HepG2 (cell line): ENCODE data around the gene COQ5. TPM values are rescaled to one million over a fixed set of nuclear protein-coding genes. Genes with fewer than 3 reads are reported as not detected.

Source experiments
- ATM ChIP-seq: fragments of 450-650 bp; IDR thresholded peaks from 2 replicates; pipeline ENCODE4 v1.7.1; 2017; ENCODE audit warnings: mild to moderate bottlenecking, borderline replicate concordance
- CREM ChIP-seq, 2 experiments: sonication (generic) in 1 of 2; formaldehyde crosslinking in 1 of 2; IDR thresholded peaks; 2 replicates each; pipeline versions ENCODE4 v1.4.0 to v1.6.1; 2016 to 2020; ENCODE audit warnings: antibody characterized with exemption in 1 of 2, mild to moderate bottlenecking in 1 of 2, missing genetic modification reagents in 1 of 2
- KAT2B ChIP-seq: fragments of 150-350 bp; IDR thresholded peaks from 2 replicates; pipeline ENCODE4 v1.6.1; 2014; ENCODE audit warnings: low read depth, low read length, borderline replicate concordance
- polyA plus RNA-seq, 8 experiments: library from polyadenylated mRNA; depleted of rRNA in 3 of 8; stranded (reverse) in 7 of 8; unstranded in 1 of 8; fragments of >200 nt; fragmentation: Illumina TruSeq in 4 of 8; extraction: Trizol in 4 of 8; gene quantifications; 2 replicates each; pipeline versions ENCODE4 v1.2.1 to v1.2.3, GENCODE V29; 2011 to 2016; ENCODE audit warnings: low read depth in 4 of 8, missing spikeins in 1 of 8, mixed read lengths in 1 of 8; ENCODE audit not compliant: insufficient read depth in 1 of 8
- total RNA-seq, 5 experiments: library from RNA; depleted of rRNA; stranded (reverse); fragments of >200 nt; fragmentation: Illumina TruSeq; extraction: Trizol; gene quantifications; 2 replicates each; pipeline ENCODE4 v1.2.3, GENCODE V29; 2016; ENCODE audit warnings: low read depth in 1 of 5
- TF ChIP-seq, protein P1 (sequence below): IDR thresholded peaks from 2 replicates; pipeline ENCODE4 v1.6.1; 2012; ENCODE audit warnings: low read length, improper control_type of control experiment
- TF ChIP-seq, protein P2 (sequence below): sonication (generic); formaldehyde crosslinking; IDR thresholded peaks from 2 replicates; pipeline ENCODE4 v1.8.0; 2023; ENCODE audit warnings: mild to moderate bottlenecking, missing genetic modification reagents
- TF ChIP-seq, protein P3 (sequence below): sonication (generic); formaldehyde crosslinking; IDR thresholded peaks from 2 replicates; pipeline ENCODE4 v1.5.1; 2020; ENCODE audit warnings: mild to moderate bottlenecking, missing genetic modification reagents, moderate library complexity
- TF ChIP-seq, protein P4 (sequence below): sonication (generic); formaldehyde crosslinking; IDR thresholded peaks from 2 replicates; pipeline ENCODE4 v1.4.0; 2020; ENCODE audit warnings: missing genetic modification reagents
- TF ChIP-seq, protein P5 (sequence below): sonication (generic); formaldehyde crosslinking; IDR thresholded peaks from 2 replicates; pipeline ENCODE4 v1.9.0; 2022; ENCODE audit warnings: missing genetic modification reagents, mild to moderate bottlenecking, borderline replicate concordance

COQ5 gene
- total and polyA plus RNA-seq, 2 of the 13 experiments (the other 11 are each of a cell fraction or from before 2014, with no cell fraction given), result 36.4 to 41.5 TPM

DNA sequence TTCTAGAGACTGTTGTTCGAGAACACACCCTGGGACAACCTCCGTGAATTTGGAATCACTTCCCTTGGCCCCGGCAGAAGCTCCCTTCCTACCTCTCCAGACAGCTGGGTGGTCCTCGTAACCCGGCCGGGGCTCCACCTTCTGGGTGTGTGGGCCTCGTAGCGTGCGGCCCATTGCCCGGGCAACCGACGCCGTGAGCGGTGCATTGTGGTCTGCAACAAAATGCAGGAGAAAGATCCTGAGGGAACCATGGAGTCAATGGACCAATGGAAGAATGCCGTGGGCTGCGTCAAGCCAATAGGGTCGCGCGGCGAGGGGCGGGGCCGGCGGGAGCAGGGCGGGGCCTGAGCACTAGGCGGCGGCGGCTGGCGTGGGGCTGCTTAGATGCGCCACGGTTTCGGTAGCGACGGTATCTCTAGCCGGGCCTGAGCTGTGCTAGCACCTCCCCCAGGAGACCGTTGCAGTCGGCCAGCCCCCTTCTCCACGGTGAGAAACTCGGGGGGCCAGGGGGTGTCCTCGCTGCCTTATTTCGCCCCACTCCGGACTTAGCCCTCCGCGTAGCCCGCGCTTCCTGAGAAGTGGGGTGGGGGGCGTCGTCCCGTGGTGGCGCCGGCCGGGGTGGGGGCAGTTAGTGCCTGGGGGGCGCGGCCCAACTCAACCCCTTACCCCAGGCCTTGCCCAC lies 33.1 kb downstream of the COQ5 start, which contains the start of gene DYNLL1 (continued):
- TF ChIP-seq, protein P1, sequence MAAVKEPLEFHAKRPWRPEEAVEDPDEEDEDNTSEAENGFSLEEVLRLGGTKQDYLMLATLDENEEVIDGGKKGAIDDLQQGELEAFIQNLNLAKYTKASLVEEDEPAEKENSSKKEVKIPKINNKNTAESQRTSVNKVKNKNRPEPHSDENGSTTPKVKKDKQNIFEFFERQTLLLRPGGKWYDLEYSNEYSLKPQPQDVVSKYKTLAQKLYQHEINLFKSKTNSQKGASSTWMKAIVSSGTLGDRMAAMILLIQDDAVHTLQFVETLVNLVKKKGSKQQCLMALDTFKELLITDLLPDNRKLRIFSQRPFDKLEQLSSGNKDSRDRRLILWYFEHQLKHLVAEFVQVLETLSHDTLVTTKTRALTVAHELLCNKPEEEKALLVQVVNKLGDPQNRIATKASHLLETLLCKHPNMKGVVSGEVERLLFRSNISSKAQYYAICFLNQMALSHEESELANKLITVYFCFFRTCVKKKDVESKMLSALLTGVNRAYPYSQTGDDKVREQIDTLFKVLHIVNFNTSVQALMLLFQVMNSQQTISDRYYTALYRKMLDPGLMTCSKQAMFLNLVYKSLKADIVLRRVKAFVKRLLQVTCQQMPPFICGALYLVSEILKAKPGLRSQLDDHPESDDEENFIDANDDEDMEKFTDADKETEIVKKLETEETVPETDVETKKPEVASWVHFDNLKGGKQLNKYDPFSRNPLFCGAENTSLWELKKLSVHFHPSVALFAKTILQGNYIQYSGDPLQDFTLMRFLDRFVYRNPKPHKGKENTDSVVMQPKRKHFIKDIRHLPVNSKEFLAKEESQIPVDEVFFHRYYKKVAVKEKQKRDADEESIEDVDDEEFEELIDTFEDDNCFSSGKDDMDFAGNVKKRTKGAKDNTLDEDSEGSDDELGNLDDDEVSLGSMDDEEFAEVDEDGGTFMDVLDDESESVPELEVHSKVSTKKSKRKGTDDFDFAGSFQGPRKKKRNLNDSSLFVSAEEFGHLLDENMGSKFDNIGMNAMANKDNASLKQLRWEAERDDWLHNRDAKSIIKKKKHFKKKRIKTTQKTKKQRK, result no peak
- TF ChIP-seq, protein P2, sequence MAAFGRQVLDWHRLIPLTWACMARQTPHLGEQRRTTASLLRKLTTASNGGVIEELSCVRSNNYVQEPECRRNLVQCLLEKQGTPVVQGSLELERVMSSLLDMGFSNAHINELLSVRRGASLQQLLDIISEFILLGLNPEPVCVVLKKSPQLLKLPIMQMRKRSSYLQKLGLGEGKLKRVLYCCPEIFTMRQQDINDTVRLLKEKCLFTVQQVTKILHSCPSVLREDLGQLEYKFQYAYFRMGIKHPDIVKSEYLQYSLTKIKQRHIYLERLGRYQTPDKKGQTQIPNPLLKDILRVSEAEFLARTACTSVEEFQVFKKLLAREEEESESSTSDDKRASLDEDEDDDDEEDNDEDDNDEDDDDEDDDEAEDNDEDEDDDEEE (CRISPR knock-in tag), result 0 out of 2 replicates have a peak, but pooled peaks have one; percentile 70
- TF ChIP-seq ATM (no peak), CREM (IDR thresholded peaks at IDR 0.05) (peak; percentile 48; the same call in 1 of the 2 replicates), CREM (CRISPR knock-in tag; IDR thresholded peaks at IDR 0.05) (no peak), KAT2B (no peak)
- TF ChIP-seq, protein P3, sequence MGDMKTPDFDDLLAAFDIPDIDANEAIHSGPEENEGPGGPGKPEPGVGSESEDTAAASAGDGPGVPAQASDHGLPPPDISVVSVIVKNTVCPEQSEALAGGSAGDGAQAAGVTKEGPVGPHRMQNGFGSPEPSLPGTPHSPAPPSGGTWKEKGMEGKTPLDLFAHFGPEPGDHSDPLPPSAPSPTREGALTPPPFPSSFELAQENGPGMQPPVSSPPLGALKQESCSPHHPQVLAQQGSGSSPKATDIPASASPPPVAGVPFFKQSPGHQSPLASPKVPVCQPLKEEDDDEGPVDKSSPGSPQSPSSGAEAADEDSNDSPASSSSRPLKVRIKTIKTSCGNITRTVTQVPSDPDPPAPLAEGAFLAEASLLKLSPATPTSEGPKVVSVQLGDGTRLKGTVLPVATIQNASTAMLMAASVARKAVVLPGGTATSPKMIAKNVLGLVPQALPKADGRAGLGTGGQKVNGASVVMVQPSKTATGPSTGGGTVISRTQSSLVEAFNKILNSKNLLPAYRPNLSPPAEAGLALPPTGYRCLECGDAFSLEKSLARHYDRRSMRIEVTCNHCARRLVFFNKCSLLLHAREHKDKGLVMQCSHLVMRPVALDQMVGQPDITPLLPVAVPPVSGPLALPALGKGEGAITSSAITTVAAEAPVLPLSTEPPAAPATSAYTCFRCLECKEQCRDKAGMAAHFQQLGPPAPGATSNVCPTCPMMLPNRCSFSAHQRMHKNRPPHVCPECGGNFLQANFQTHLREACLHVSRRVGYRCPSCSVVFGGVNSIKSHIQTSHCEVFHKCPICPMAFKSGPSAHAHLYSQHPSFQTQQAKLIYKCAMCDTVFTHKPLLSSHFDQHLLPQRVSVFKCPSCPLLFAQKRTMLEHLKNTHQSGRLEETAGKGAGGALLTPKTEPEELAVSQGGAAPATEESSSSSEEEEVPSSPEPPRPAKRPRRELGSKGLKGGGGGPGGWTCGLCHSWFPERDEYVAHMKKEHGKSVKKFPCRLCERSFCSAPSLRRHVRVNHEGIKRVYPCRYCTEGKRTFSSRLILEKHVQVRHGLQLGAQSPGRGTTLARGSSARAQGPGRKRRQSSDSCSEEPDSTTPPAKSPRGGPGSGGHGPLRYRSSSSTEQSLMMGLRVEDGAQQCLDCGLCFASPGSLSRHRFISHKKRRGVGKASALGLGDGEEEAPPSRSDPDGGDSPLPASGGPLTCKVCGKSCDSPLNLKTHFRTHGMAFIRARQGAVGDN (CRISPR knock-in tag), result peak; percentile 74
- TF ChIP-seq, protein P4, sequence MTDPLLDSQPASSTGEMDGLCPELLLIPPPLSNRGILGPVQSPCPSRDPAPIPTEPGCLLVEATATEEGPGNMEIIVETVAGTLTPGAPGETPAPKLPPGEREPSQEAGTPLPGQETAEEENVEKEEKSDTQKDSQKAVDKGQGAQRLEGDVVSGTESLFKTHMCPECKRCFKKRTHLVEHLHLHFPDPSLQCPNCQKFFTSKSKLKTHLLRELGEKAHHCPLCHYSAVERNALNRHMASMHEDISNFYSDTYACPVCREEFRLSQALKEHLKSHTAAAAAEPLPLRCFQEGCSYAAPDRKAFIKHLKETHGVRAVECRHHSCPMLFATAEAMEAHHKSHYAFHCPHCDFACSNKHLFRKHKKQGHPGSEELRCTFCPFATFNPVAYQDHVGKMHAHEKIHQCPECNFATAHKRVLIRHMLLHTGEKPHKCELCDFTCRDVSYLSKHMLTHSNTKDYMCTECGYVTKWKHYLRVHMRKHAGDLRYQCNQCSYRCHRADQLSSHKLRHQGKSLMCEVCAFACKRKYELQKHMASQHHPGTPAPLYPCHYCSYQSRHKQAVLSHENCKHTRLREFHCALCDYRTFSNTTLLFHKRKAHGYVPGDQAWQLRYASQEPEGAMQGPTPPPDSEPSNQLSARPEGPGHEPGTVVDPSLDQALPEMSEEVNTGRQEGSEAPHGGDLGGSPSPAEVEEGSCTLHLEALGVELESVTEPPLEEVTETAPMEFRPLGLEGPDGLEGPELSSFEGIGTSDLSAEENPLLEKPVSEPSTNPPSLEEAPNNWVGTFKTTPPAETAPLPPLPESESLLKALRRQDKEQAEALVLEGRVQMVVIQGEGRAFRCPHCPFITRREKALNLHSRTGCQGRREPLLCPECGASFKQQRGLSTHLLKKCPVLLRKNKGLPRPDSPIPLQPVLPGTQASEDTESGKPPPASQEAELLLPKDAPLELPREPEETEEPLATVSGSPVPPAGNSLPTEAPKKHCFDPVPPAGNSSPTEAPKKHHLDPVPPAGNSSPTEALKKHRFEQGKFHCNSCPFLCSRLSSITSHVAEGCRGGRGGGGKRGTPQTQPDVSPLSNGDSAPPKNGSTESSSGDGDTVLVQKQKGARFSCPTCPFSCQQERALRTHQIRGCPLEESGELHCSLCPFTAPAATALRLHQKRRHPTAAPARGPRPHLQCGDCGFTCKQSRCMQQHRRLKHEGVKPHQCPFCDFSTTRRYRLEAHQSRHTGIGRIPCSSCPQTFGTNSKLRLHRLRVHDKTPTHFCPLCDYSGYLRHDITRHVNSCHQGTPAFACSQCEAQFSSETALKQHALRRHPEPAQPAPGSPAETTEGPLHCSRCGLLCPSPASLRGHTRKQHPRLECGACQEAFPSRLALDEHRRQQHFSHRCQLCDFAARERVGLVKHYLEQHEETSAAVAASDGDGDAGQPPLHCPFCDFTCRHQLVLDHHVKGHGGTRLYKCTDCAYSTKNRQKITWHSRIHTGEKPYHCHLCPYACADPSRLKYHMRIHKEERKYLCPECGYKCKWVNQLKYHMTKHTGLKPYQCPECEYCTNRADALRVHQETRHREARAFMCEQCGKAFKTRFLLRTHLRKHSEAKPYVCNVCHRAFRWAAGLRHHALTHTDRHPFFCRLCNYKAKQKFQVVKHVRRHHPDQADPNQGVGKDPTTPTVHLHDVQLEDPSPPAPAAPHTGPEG, result no peak
- TF ChIP-seq, protein P5, sequence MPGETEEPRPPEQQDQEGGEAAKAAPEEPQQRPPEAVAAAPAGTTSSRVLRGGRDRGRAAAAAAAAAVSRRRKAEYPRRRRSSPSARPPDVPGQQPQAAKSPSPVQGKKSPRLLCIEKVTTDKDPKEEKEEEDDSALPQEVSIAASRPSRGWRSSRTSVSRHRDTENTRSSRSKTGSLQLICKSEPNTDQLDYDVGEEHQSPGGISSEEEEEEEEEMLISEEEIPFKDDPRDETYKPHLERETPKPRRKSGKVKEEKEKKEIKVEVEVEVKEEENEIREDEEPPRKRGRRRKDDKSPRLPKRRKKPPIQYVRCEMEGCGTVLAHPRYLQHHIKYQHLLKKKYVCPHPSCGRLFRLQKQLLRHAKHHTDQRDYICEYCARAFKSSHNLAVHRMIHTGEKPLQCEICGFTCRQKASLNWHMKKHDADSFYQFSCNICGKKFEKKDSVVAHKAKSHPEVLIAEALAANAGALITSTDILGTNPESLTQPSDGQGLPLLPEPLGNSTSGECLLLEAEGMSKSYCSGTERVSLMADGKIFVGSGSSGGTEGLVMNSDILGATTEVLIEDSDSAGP, result peak; percentile 50
